ENCODE data around the gene YIPF7. TPM values are rescaled to one million over a fixed set of nuclear protein-coding genes. Genes with fewer than 3 reads are reported as not detected.

YIPF7 gene
- total RNA-seq, 5 donors from 2014 or later (not counting 1 experiment from before 2014, with no cell fraction given) = 0.50 TPM; not detected in 4

DNA sequence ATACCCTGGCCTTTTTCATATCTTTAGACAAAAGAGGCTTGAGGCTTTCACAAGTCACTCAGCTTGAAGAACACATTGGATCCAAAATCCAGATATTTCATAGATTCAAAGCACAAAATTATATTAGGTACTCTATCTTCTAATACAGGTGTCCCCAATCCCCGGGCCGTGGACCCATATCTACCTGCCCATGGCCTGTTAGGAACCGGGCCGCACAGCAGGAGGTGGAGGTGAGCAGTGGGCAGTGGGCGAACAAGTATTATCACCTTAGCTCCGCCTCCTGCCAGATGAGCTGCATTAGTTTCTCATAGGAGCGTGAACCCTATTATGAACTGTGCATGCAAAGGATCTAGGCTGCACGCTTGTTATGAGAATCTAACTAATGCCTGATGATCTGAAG, 18.7 kb downstream of the YIPF7 start:
- Histone ChIP-seq H3K36me3 (ENCODE audit: control insufficient read depth in 2 of 2, extremely low read depth in 1 of 2, insufficient read depth in 1 of 2, low read length in 1 of 2) (no peaks in the 10 kb centered on the region), H3K4me1 (ENCODE audit: control insufficient read depth in 1 of 2, extremely low read depth in 1 of 2, insufficient read depth in 2 of 2, low read length in 2 of 2) (no peaks in the 10 kb centered on the region), H3K9me3 (no peaks in the 10 kb centered on the region), H3K27ac (ENCODE audit: low read length) (no peak overlapping the region), H3K27me3 (replicated peaks in 1 of 2; ENCODE audit: control insufficient read depth in 2 of 2, extremely low read depth in 1 of 2, insufficient read depth in 2 of 2, low read length in 1 of 2) (peaks cover 0 to 6% of the 10 kb centered on the region in 2 experiments), H3K4me3 (ENCODE audit: control insufficient read depth in 1 of 2, extremely low read depth in 1 of 2, low read length in 1 of 2) (no peak overlapping the region)
- CTCF ChIA-PET = no interaction called here
- DNase-seq (no peak), ATAC-seq (replicated peaks in 1 of 4) (no peak)
- Mint-ChIP-seq H3K9me3 (no peaks in the 10 kb centered on the region), H3K4me3 (no peak overlapping the region), H3K4me1 (peaks cover 2 to 5% (median 3%) of the 10 kb centered on the region in 3 donors), H3K27ac (no peak overlapping the region), H3K27me3 (peaks cover 0 to 16% of the 10 kb centered on the region in 2 donors), H3K36me3 (no peaks in the 10 kb centered on the region)
- POLR2A ChIA-PET = no interaction called here
- WGBS (ENCODE audit: insufficient coverage) = 87% methylated on average over 5 of the region's 8 CpGs

DNA sequence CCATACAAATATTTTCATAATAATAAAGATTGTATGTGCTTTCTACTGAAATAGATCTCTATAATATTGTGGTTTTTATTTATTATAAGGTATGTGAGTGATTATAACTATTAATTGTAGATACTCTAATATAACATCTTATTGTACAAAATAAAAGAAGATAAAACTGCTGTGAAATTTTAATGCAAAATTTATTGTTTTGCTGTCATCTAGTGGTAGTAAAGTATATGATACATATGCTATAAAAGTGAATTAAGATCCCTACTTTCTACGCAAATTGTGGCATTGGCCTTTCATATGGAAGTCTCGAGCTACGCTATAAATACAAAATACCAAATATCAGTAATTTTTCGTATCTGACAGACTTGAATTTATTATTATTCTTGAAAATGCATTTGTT, 19.3 kb downstream of the YIPF7 start:
- no peaks in the 10 kb centered on the region for H3K36me3 Mint-ChIP-seq
- no peaks in the 10 kb centered on the region for H3K9me3 Mint-ChIP-seq
- H3K27me3 Mint-ChIP-seq = peaks cover 0 to 15% of the 10 kb centered on the region in 2 donors
- no CpG with 5 or more reads among the region's 4 CpGs for WGBS (ENCODE audit: insufficient coverage)
- ATAC-seq (replicated peaks in 1 of 4) (no peak), DNase-seq (no peak)
- Histone ChIP-seq H3K27me3 (replicated peaks in 1 of 2; ENCODE audit: control insufficient read depth in 2 of 2, extremely low read depth in 1 of 2, insufficient read depth in 2 of 2, low read length in 1 of 2) (peaks cover 0 to 6% of the 10 kb centered on the region in 2 experiments), H3K27ac (ENCODE audit: low read length) (no peak overlapping the region), H3K4me3 (ENCODE audit: control insufficient read depth in 1 of 2, extremely low read depth in 1 of 2, low read length in 1 of 2) (no peak overlapping the region), H3K4me1 (ENCODE audit: control insufficient read depth in 1 of 2, extremely low read depth in 1 of 2, insufficient read depth in 2 of 2, low read length in 2 of 2) (no peaks in the 10 kb centered on the region), H3K9me3 (no peaks in the 10 kb centered on the region), H3K36me3 (ENCODE audit: control insufficient read depth in 2 of 2, extremely low read depth in 1 of 2, insufficient read depth in 1 of 2, low read length in 1 of 2) (no peaks in the 10 kb centered on the region)
- H3K4me3 Mint-ChIP-seq = no peak overlapping the region
- POLR2A ChIA-PET = interaction anchor here in 1 of 2 donors (0.6 kb wide), 1 partner anchor 124 kb away, joined by 3 read pairs; no protein-coding TSS in a partner anchor
- peaks cover 2 to 5% (median 3%) of the 10 kb centered on the region in 3 donors for H3K4me1 Mint-ChIP-seq
- CTCF ChIA-PET = no interaction called here
- H3K27ac Mint-ChIP-seq = no peak overlapping the region

DNA sequence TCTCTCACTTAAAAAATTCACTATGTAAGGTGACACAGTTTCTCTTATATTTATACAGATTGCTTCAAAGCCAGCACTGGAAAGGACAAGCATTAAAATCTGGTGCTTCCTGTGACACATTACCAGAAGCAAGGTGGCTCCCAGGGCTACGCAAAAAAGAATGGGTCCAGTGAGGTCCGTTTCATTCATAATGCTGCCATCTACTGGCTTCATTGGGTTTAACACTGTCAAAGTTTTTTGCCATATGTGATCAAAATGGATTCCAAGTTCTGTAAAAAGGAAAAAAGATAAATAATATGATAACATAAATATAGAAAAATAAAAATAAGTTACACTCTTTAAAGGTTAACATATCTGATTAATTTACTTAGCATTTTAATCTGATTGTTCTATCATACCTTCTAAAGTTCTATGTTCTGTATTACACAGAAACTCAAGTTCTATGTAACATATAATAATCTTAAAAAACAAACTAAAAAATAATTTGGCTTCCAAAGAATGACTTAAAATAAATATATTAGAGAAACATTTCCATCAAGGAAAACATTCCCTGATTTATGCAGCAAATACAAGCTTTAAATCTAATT, 22.1 kb downstream of the YIPF7 start:
- no peak overlapping the region for H3K4me3 Mint-ChIP-seq
- H3K27ac Mint-ChIP-seq = no peak overlapping the region

DNA sequence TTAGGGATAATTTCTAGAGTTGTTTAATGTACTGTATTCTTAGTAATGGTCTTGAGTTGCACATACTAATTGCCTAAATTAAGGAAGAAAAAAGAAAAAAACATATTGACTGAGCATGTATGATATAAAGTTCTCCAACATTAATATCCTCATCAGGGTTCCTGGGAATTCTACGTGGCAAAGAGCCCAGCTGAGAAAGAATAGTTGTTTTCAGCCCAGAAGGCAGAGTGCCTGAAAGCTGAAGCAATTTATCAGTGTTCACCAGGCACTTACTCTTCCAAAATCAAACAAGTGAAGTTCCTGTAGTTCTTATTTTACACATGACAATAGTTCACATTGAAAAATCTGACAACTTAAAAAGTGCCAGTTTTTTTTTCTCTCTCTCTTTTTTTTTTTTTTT, 27.7 kb downstream of the YIPF7 start:
- ATAC-seq (replicated peaks in 1 of 4) = no peak
- no peaks in the 10 kb centered on the region for H3K4me1 ChIP-seq (ENCODE audit: control insufficient read depth in 1 of 2, extremely low read depth in 1 of 2, insufficient read depth in 2 of 2, low read length in 2 of 2)
- no peak overlapping the region for H3K4me3 ChIP-seq (ENCODE audit: control insufficient read depth in 1 of 2, extremely low read depth in 1 of 2, low read length in 1 of 2)
- no peaks in the 10 kb centered on the region for H3K27me3 ChIP-seq (replicated peaks in 1 of 2; ENCODE audit: control insufficient read depth in 2 of 2, extremely low read depth in 1 of 2, insufficient read depth in 2 of 2, low read length in 1 of 2)
- ChIA-PET POLR2A (no interaction called here), CTCF (interaction anchor here in 1 of 2 donors (0.7 kb wide), 1 partner anchor 134 kb away, joined by 4 read pairs; no protein-coding TSS in a partner anchor)
- no peaks in the 10 kb centered on the region for H3K36me3 ChIP-seq (ENCODE audit: control insufficient read depth in 2 of 2, extremely low read depth in 1 of 2, insufficient read depth in 1 of 2, low read length in 1 of 2)
- H3K27ac ChIP-seq (ENCODE audit: low read length) = no peak overlapping the region
- no peaks in the 10 kb centered on the region for H3K36me3 Mint-ChIP-seq
- H3K9me3 ChIP-seq = no peaks in the 10 kb centered on the region
- no peak overlapping the region for H3K4me3 Mint-ChIP-seq
- DNase-seq = no peak
- WGBS (ENCODE audit: insufficient coverage) = no CpG with 5 or more reads among the region's 1 CpG
- H3K9me3 Mint-ChIP-seq = no peaks in the 10 kb centered on the region
- H3K27ac Mint-ChIP-seq = no peak overlapping the region
- no peaks in the 10 kb centered on the region for H3K4me1 Mint-ChIP-seq
- no peaks in the 10 kb centered on the region for H3K27me3 Mint-ChIP-seq

More for the DNA sequence above, 22.1 kb downstream of the YIPF7 start:
- Histone ChIP-seq H3K4me1 (ENCODE audit: control insufficient read depth in 1 of 2, extremely low read depth in 1 of 2, insufficient read depth in 2 of 2, low read length in 2 of 2) (no peaks in the 10 kb centered on the region), H3K36me3 (ENCODE audit: control insufficient read depth in 2 of 2, extremely low read depth in 1 of 2, insufficient read depth in 1 of 2, low read length in 1 of 2) (no peaks in the 10 kb centered on the region), H3K4me3 (ENCODE audit: control insufficient read depth in 1 of 2, extremely low read depth in 1 of 2, low read length in 1 of 2) (no peak overlapping the region), H3K27me3 (replicated peaks in 1 of 2; ENCODE audit: control insufficient read depth in 2 of 2, extremely low read depth in 1 of 2, insufficient read depth in 2 of 2, low read length in 1 of 2) (peaks cover 0 to 6% of the 10 kb centered on the region in 2 experiments), H3K27ac (ENCODE audit: low read length) (no peak overlapping the region), H3K9me3 (no peaks in the 10 kb centered on the region)
- WGBS (ENCODE audit: insufficient coverage) = 0% methylated on average over 1 of the region's 2 CpGs
- no peaks in the 10 kb centered on the region for H3K36me3 Mint-ChIP-seq
- peaks cover 2 to 5% (median 3%) of the 10 kb centered on the region in 3 donors for H3K4me1 Mint-ChIP-seq
- ChIA-PET CTCF (interaction anchor here in 1 of 2 donors (1.0 to 1.2 kb wide), 3 partner anchors 9 to 1497 kb away, joined by 3 to 5 read pairs (median 4); partner anchors contain the start of gene GUF1), POLR2A (interaction anchor here in 1 of 2 donors (0.6 kb wide), 2 partner anchors 64 to 156 kb away, joined by 3 to 4 read pairs; no protein-coding TSS in a partner anchor)
- peaks cover 0 to 4% of the 10 kb centered on the region in 2 donors for H3K27me3 Mint-ChIP-seq
- H3K9me3 Mint-ChIP-seq = no peaks in the 10 kb centered on the region
- DNase-seq (peak in 21 of 35 experiments; percentile 1 to 67 (median 10)), ATAC-seq (replicated peaks in 1 of 4) (peak; percentile 57 to 72 (median 67))

DNA sequence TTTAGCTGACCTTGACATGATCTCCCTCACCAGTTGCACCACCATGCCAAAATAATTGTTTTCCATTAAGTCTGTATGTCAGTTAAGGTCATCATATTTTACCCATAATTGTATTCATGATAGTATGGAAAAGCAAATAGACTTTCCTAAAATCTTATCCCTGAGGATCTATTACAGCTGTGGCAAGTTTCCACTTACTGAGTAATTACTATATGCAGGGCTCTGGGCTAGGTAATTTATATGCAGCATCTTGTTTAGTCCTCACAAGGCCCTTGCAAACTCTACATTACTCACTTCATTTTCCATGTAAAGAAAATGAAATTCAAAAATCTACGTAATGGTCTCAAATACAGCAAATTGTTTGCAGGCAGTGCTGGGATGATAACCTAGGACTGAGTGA, 34.8 kb downstream of the YIPF7 start:
- Mint-ChIP-seq H3K36me3 (no peaks in the 10 kb centered on the region), H3K4me3 (no peak overlapping the region), H3K27me3 (peaks cover 3 to 11% of the 10 kb centered on the region in 2 donors), H3K9me3 (no peaks in the 10 kb centered on the region), H3K4me1 (no peaks in the 10 kb centered on the region), H3K27ac (no peak overlapping the region)
- no peaks in the 10 kb centered on the region for H3K27me3 ChIP-seq (replicated peaks in 1 of 2; ENCODE audit: control insufficient read depth in 2 of 2, extremely low read depth in 1 of 2, insufficient read depth in 2 of 2, low read length in 1 of 2)
- H3K27ac ChIP-seq (ENCODE audit: low read length) = no peak overlapping the region
- no peaks in the 10 kb centered on the region for H3K36me3 ChIP-seq (ENCODE audit: control insufficient read depth in 2 of 2, extremely low read depth in 1 of 2, insufficient read depth in 1 of 2, low read length in 1 of 2)
- ATAC-seq (replicated peaks in 1 of 4) (no peak), DNase-seq (no peak)
- H3K4me3 ChIP-seq (ENCODE audit: control insufficient read depth in 1 of 2, extremely low read depth in 1 of 2, low read length in 1 of 2) = no peak overlapping the region
- no peaks in the 10 kb centered on the region for H3K9me3 ChIP-seq
- CTCF ChIA-PET = no interaction called here
- POLR2A ChIA-PET = no interaction called here
- no peaks in the 10 kb centered on the region for H3K4me1 ChIP-seq (ENCODE audit: control insufficient read depth in 1 of 2, extremely low read depth in 1 of 2, insufficient read depth in 2 of 2, low read length in 2 of 2)
- WGBS (ENCODE audit: insufficient coverage) = no CpG with 5 or more reads among the region's 1 CpG

DNA sequence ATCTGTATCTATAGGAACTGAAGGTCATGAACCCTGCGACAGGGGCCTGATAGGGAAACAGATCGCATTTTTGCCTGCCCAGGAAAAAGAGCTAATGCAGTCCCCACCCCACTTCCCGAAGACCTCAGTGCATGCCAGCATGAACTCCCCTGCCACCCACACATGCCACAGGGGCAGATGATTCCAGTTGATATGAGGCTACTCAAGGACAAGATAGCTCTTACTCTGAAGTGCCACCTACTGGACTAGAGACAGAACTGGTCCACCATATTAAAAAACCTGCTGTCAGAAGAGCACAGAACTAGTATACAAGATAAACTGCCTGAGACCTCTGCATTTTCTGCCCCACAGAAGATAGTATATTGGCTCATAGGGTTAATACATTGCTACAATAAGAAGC, 68.0 kb downstream of the YIPF7 start:
- H3K36me3 ChIP-seq (ENCODE audit: control insufficient read depth in 2 of 2, extremely low read depth in 1 of 2, insufficient read depth in 1 of 2, low read length in 1 of 2) = no peaks in the 10 kb centered on the region
- no peak overlapping the region for H3K4me3 Mint-ChIP-seq
- H3K27ac Mint-ChIP-seq = no peak overlapping the region
- no peaks in the 10 kb centered on the region for H3K36me3 Mint-ChIP-seq
- H3K4me1 Mint-ChIP-seq = no peaks in the 10 kb centered on the region
- ChIA-PET POLR2A (no interaction called here), CTCF (no interaction called here)
- no peaks in the 10 kb centered on the region for H3K27me3 ChIP-seq (replicated peaks in 1 of 2; ENCODE audit: control insufficient read depth in 2 of 2, extremely low read depth in 1 of 2, insufficient read depth in 2 of 2, low read length in 1 of 2)
- no peaks in the 10 kb centered on the region for H3K27me3 Mint-ChIP-seq
- no peaks in the 10 kb centered on the region for H3K4me1 ChIP-seq (ENCODE audit: control insufficient read depth in 1 of 2, extremely low read depth in 1 of 2, insufficient read depth in 2 of 2, low read length in 2 of 2)
- no peak overlapping the region for H3K27ac ChIP-seq (ENCODE audit: low read length)
- peaks cover 4 to 12% (median 10%) of the 10 kb centered on the region in 3 donors for H3K9me3 Mint-ChIP-seq
- WGBS (ENCODE audit: insufficient coverage) = no CpG with 5 or more reads among the region's 3 CpGs
- no peak for DNase-seq
- no peaks in the 10 kb centered on the region for H3K9me3 ChIP-seq
- no peak for ATAC-seq (replicated peaks in 1 of 4)
- no peak overlapping the region for H3K4me3 ChIP-seq (ENCODE audit: control insufficient read depth in 1 of 2, extremely low read depth in 1 of 2, low read length in 1 of 2)

Data from T-cell (primary cell).